ENCODE data around the gene F10.

Gene F10

GRCh38 chr13:113117911-113118260 is 4.7 kb upstream of the F10 start:
- DNase-seq, result no peak

- DNase-seq, result no peak
These were observed 4.2 kb upstream of the F10 start for GRCh38 chr13:113118261-113119021.

DNA sequence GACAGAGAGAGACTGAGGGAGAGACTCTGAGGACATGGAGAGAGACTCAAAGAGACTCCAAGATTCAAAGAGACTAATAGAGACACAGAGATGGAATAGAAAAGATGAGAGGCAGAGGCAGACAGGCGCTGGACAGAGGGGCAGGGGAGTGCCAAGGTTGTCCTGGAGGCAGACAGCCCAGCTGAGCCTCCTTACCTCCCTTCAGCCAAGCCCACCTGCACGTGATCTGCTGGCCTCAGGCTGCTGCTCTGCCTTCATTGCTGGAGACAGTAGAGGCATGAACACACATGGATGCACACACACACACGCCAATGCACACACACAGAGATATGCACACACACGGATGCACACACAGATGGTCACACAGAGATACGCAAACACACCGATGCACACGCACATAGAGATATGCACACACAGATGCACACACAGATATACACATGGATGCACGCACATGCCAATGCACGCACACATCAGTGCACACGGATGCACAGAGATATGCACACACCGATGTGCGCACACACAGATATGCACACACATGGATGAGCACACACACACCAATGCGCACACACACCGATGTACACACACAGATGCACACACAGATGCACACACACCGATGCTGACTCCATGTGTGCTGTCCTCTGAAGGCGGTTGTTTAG is 3.3 kb upstream of the F10 start:
- DNase-seq, result no peak

DNA sequence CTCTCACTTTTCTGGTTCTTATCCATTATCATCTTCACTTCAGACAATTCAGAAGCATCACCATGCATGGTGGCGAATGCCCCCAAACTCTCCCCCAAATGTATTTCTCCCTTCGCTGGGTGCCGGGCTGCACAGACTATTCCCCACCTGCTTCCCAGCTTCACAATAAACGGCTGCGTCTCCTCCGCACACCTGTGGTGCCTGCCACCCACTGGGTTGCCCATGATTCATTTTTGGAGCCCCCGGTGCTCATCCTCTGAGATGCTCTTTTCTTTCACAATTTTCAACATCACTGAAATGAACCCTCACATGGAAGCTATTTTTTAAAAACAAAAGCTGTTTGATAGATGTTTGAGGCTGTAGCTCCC is 2.8 kb upstream of the F10 start:
- DNase-seq, result no peak

GRCh38 chr13:113120300-113121182 is 2.1 kb upstream of the F10 start:
- no peak for DNase-seq

- DNase-seq, result no peak
These were observed 1.2 kb upstream of the F10 start for GRCh38 chr13:113121183-113121927.

- DNase-seq, result no peak
These were observed 599 bp upstream of the F10 start for GRCh38 chr13:113121928-113122471.

DNA sequence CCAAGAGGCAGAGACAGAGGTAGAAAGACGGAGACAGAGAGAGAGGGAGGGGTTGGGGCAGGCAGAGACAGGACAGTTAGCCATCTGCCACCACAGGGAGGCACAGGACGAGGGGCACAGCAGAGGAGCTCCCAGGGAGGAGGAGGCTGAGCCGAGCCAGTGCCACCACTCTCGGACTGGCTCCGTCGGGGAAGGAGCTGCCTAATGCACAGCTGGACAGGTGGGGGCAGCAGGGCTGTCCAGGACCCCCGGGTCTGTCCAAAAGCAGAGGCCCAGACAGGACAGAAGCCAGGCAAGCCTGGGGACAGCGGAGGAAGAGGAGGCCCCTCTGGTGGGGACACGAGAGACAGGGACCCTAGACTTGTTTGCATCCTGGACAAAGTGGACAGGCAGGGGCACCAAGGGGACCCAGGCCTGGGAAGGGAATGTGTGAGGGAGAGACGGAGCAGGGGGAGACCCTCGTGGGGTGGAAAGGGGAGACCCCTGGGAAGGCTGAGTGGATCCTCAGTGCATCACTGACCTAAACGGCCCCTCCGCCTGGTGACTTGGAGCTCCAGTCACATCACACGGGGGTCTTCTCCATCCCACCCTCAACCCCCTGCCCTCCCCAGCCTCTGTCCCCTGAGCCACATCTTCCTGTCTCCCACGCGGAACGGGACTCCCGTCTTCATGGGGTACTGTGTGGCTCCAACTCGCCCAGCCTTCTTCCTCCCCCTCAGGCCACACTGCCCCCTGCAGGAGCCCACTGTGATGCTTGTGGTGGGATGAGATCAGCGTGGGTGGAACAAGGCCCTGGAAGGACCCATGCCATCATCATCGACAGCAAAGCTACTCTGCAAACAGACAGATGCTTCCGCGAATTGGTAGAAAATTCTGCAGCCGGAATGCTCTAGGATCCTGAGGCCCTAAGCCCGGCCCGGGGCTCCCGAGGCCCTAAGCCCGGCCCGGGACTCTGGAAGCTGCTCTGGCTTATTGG is 915 bp downstream of the F10 start:
- DNase-seq, result no peak

DNA sequence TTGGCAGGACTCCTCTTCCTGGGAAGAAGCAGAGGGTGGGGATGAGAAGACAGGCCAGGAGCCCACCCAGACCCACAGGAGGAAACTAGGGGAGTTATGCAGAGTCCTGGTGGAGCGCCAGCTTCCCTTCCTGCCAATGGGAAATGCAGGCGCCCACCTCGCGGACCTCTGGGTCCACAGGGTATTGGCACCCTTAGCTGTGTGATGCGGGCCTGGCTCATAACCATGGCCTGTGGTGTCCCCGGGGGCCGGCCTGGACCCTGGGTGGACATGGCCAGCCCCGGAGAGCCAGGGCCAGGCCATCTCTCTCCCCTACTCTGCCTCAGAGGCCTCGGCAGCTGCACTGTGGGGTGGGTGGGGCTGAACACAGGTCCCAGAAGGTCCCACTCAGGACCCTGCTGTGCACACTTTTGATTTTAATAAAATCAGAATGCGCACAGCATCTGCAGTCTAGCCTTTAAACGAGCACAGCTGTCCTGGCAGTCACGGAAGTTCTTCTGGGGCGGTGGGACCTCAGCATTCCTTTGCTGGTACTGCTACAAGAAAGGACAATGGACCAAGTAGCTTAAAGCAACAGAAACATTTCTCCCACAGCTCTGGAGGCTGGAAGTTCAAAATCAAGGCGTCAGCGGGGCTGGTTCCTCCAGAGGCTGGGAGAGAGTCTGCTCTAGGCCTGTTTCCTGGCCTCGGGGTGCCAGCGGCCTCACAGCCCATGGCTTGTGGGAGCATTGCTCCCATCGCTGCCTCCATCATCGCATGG is 1.8 kb downstream of the F10 start:
- no peak for DNase-seq

DNA sequence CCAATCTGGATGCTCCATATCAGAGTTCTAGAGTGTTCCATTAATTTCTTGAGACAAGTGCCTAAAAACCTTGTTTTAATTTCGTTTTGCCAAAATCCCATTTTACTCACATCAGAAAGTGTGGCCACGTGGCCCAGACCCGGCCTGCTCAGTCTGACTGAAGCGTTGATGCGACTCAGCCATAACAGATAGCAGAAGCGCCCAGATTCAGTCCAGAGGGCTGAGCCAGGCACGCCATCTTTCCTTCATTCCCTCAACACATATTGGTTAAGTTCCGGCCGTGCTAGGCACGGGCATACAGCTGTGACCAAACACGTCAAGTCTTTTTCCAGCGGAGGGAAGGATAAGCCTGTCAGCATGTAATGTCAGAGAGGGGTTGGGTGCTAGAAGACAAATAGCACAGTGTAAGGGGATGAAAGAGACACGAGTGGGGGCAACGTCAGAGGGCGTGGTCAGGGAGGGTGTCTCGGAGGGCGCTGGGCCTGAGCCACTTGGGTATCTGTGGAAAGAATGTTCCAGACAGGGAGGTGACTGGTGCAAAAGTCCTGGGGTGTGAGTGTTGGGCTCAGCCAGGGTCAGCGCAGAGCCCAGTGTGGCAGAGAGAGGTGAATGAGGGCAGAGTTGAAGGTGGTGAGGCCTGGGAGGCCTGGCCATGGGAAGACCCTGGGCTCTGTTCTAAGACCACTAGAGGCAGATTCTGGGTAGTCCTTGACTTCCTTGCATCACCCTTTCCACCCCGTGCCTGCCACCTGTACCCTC is 3.1 kb downstream of the F10 start:
- no peak for DNase-seq

GRCh38 chr13:113126265-113127150 is 3.9 kb downstream of the F10 start:
- no peak for DNase-seq

GRCh38 chr13:113129480-113129879 is 6.9 kb downstream of the F10 start:
- no peak for DNase-seq

DNA sequence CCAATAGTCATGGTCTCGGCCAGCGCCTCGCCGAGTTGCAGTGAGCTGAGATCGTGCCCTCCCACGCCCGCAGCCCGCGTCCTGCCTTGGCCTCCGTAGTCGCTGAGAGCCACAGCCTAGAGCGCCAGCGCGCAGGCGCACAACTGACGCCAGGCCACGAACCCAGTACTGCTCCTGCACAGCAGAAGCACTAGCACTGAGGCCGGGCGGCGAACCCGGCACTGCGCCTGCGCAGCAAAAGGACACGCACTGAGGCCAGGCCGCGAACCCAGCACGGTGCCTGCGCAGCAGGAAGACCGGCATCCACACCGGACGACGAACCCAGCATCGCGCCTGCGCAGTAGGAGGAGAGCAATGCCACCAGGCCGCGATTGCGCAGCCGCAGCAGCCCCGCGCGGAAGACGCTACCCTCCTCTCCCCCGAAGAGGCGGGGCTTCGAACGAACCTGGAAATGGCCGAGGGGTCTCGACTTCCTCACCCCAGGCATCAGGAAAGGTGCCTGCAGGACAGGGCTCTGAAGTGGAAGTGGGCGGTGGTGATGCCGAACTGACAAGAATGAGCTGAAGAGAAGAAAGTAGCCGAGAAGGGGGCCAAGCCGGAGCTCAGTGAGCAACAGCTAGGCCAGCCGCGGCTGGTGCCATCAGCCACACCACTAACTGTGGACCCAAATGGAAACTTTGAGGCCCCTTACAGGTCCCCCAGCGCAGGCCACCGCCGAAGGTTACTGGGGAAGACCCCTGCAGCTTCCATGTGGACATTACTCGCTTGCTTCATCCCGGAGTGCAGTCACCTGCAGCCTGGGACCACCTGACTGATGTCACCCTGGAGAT is 7.5 kb downstream of the F10 start:
- DNase-seq, result no peak

DNA sequence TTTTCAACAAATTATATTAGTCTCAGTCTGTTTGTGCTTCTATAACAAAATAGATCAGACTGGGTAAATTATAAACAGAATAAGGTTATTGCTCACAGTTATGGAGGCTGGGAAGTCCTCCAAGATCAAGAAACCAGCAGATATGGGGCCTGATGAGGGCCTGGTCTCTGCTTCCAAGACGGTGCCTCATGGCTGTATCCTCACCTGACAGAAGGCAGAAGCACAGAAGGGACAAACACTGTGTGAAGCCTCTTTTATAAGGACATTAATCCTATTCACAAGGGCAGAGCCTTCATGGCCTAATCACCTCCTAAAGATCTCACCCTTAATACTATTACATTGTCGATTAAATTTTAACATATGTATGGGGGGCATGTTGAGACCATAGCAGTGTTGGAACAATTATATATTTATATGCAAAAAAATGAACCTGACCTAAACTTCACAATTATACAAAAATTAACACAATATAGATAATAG is 12.7 kb downstream of the F10 start:
- no peak for DNase-seq

- DNase-seq, result no peak
These were observed 15.2 kb downstream of the F10 start for GRCh38 chr13:113137691-113138298.

- no peak for DNase-seq
These were observed 16.4 kb downstream of the F10 start for GRCh38 chr13:113138792-113139551.

DNA sequence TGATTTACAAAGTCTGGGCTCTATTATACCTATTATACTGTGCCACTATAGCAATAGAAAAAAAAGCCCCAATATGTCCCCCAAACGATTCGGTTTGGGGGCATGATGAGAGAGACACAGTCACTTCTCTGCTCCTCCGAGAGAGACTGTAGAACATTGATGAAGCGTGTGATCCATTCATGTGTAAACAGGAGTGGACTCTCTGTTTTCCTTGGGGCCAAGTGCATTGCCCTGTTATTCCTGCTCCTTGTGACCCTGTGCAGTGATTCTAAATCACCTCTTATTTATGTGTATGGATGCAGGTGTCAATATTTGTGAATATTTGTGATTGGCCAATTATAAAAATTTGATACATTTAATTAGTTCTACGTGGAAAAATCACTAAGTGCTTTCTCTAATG is 17.0 kb downstream of the F10 start:
- no peak for DNase-seq
